ENCODE measurements around the gene FANCC.

FANCC gene

GRCh38 chr9:95067897-95068296 is 249.6 kb downstream of the FANCC start:
- no peak for TF ChIP-seq LEF1 (IDR thresholded peaks at IDR 0.05; ENCODE audit: borderline replicate concordance)
- no peak for TF ChIP-seq PKNOX1 (IDR thresholded peaks at IDR 0.05)
- no peak for TF ChIP-seq CTBP1 (IDR thresholded peaks at IDR 0.05; ENCODE audit: borderline replicate concordance)
- no peak for TF ChIP-seq BHLHE40 (IDR thresholded peaks at IDR 0.05; ENCODE audit: borderline replicate concordance)
- no peak for TF ChIP-seq ELF4 (IDR thresholded peaks at IDR 0.05)
- no peak for TF ChIP-seq ARNT (IDR thresholded peaks at IDR 0.05)
- no peak for TF ChIP-seq FOXA1 (IDR thresholded peaks at IDR 0.05)
- TF ChIP-seq SP1 (IDR thresholded peaks at IDR 0.05): no peak
- TF ChIP-seq L3MBTL2 (conservative IDR thresholded peaks at IDR 0.05): no peak
- no peak for TF ChIP-seq FOXK2 (IDR thresholded peaks at IDR 0.05)
- TF ChIP-seq NFRKB (IDR thresholded peaks at IDR 0.05): no peak
- no peak for TF ChIP-seq HDGF (IDR thresholded peaks at IDR 0.05; ENCODE audit: borderline replicate concordance)
- TF ChIP-seq SUZ12 (IDR thresholded peaks at IDR 0.05): no peak
- no peak for TF ChIP-seq TARDBP (IDR thresholded peaks at IDR 0.05)
- DNase-seq (ENCODE audit: extremely low spot score): no peak
- POLR2A ChIA-PET: no interaction called here
- CTCF ChIA-PET: no interaction called here

- ChIA-PET POLR2A (no interaction called here), CTCF (no interaction called here)
- no peak for DNase-seq (ENCODE audit: extremely low spot score)
- TF ChIP-seq SP1 (IDR thresholded peaks at IDR 0.05): no peak
- TF ChIP-seq FOXM1 (IDR thresholded peaks at IDR 0.05; ENCODE audit: borderline replicate concordance): no peak
- no peak for TF ChIP-seq ELF4 (IDR thresholded peaks at IDR 0.05)
- no peak for TF ChIP-seq ARNT (IDR thresholded peaks at IDR 0.05)
- no peak for TF ChIP-seq HDGF (IDR thresholded peaks at IDR 0.05; ENCODE audit: borderline replicate concordance)
- TF ChIP-seq TARDBP (IDR thresholded peaks at IDR 0.05): no peak
- no peak for TF ChIP-seq CTBP1 (IDR thresholded peaks at IDR 0.05; ENCODE audit: borderline replicate concordance)
- TF ChIP-seq PKNOX1 (IDR thresholded peaks at IDR 0.05): no peak
- no peak for TF ChIP-seq ZNF384 (IDR thresholded peaks at IDR 0.05)
- no peak for TF ChIP-seq SUZ12 (IDR thresholded peaks at IDR 0.05)
- no peak for TF ChIP-seq FOXK2 (IDR thresholded peaks at IDR 0.05)
- no peak for TF ChIP-seq LEF1 (IDR thresholded peaks at IDR 0.05; ENCODE audit: borderline replicate concordance)
- no peak for TF ChIP-seq NFRKB (IDR thresholded peaks at IDR 0.05)
- no peak for TF ChIP-seq BHLHE40 (IDR thresholded peaks at IDR 0.05; ENCODE audit: borderline replicate concordance)
- no peak for TF ChIP-seq FOXA1 (IDR thresholded peaks at IDR 0.05)
- TF ChIP-seq L3MBTL2 (conservative IDR thresholded peaks at IDR 0.05): no peak
Observed at GRCh38 chr9:95067057-95067456, 250.5 kb downstream of the FANCC start.

GRCh38 chr9:95065224-95065623 is 252.3 kb downstream of the FANCC start:
- no peak for TF ChIP-seq FOXA1 (IDR thresholded peaks at IDR 0.05)
- no peak for TF ChIP-seq ELF4 (IDR thresholded peaks at IDR 0.05)
- TF ChIP-seq BHLHE40 (IDR thresholded peaks at IDR 0.05; ENCODE audit: borderline replicate concordance): no peak
- TF ChIP-seq ZNF384 (IDR thresholded peaks at IDR 0.05): no peak
- no peak for TF ChIP-seq LEF1 (IDR thresholded peaks at IDR 0.05; ENCODE audit: borderline replicate concordance)
- TF ChIP-seq SUZ12 (IDR thresholded peaks at IDR 0.05): no peak
- TF ChIP-seq SP1 (IDR thresholded peaks at IDR 0.05): no peak
- no peak for TF ChIP-seq PKNOX1 (IDR thresholded peaks at IDR 0.05)
- TF ChIP-seq CTBP1 (IDR thresholded peaks at IDR 0.05; ENCODE audit: borderline replicate concordance): no peak
- TF ChIP-seq L3MBTL2 (conservative IDR thresholded peaks at IDR 0.05): no peak
- TF ChIP-seq NFRKB (IDR thresholded peaks at IDR 0.05): no peak
- TF ChIP-seq FOXK2 (IDR thresholded peaks at IDR 0.05): no peak
- no peak for TF ChIP-seq HDGF (IDR thresholded peaks at IDR 0.05; ENCODE audit: borderline replicate concordance)
- no peak for TF ChIP-seq FOXM1 (IDR thresholded peaks at IDR 0.05; ENCODE audit: borderline replicate concordance)
- TF ChIP-seq TARDBP (IDR thresholded peaks at IDR 0.05): no peak
- TF ChIP-seq ARNT (IDR thresholded peaks at IDR 0.05): no peak
- POLR2A ChIA-PET: no interaction called here
- no peak for DNase-seq (ENCODE audit: extremely low spot score)
- CTCF ChIA-PET: no interaction called here

- DNase-seq (ENCODE audit: extremely low spot score): no peak
- CTCF ChIA-PET: no interaction called here
- no peak for TF ChIP-seq SP1 (IDR thresholded peaks at IDR 0.05)
- TF ChIP-seq L3MBTL2 (conservative IDR thresholded peaks at IDR 0.05): no peak
- no peak for TF ChIP-seq CTBP1 (IDR thresholded peaks at IDR 0.05; ENCODE audit: borderline replicate concordance)
- POLR2A ChIA-PET: no interaction called here
Observed at GRCh38 chr9:95063300-95063699, 254.2 kb downstream of the FANCC start.

- ChIA-PET POLR2A (no interaction called here), CTCF (no interaction called here)
- no peak for TF ChIP-seq BHLHE40 (IDR thresholded peaks at IDR 0.05; ENCODE audit: borderline replicate concordance)
- no peak for TF ChIP-seq SUZ12 (IDR thresholded peaks at IDR 0.05)
- no peak for DNase-seq (ENCODE audit: extremely low spot score)
Observed at GRCh38 chr9:95062596-95063065, 254.9 kb downstream of the FANCC start.

GRCh38 chr9:95061916-95062595 is 255.5 kb downstream of the FANCC start:
- TF ChIP-seq ZNF384 (IDR thresholded peaks at IDR 0.05) (no peak), BHLHE40 (IDR thresholded peaks at IDR 0.05; ENCODE audit: borderline replicate concordance) (no peak), SP1 (IDR thresholded peaks at IDR 0.05) (no peak), FOXK2 (IDR thresholded peaks at IDR 0.05) (no peak), HDGF (IDR thresholded peaks at IDR 0.05; ENCODE audit: borderline replicate concordance) (no peak), L3MBTL2 (conservative IDR thresholded peaks at IDR 0.05) (no peak), ELF4 (IDR thresholded peaks at IDR 0.05) (no peak), SUZ12 (IDR thresholded peaks at IDR 0.05) (no peak), CTBP1 (IDR thresholded peaks at IDR 0.05; ENCODE audit: borderline replicate concordance) (no peak), TARDBP (IDR thresholded peaks at IDR 0.05) (no peak), PKNOX1 (IDR thresholded peaks at IDR 0.05) (no peak)
- ChIA-PET CTCF (interaction anchor here (0.6 kb wide), 1 partner anchor 14 kb away, joined by 3 read pairs; no protein-coding TSS in a partner anchor), POLR2A (no interaction called here)
- DNase-seq (ENCODE audit: extremely low spot score): no peak

Data from HEK293T (cell line).